HFF-Myc (cell line): Measurements from ENCODE around the gene SCARB2.

Experiments used
- DNase-seq: peaks from one replicate; pipeline ENCODE4 v3.0.0-alpha.2; 2011; ENCODE audit warnings: low read depth; ENCODE audit errors: extremely low read depth
- H3K4me3 ChIP-seq: replicated peaks from 2 replicates; pipeline ENCODE4 v1.5.1; 2011; ENCODE audit warnings: low read depth, mild to moderate bottlenecking, control low read depth, low read length
- TF ChIP-seq, protein P1 (sequence below): IDR thresholded peaks from 2 replicates; pipeline ENCODE4 v1.5.1; 2012; ENCODE audit warnings: mild to moderate bottlenecking, low read depth, low read length, control low read depth; ENCODE audit errors: missing control alignments

The SCARB2 gene

GRCh38 chr4:76238701-76239100, 25.1 kb upstream of the SCARB2 start:
- no peak for DNase-seq
- no peak overlapping the region for H3K4me3 ChIP-seq
- TF ChIP-seq, protein P1, sequence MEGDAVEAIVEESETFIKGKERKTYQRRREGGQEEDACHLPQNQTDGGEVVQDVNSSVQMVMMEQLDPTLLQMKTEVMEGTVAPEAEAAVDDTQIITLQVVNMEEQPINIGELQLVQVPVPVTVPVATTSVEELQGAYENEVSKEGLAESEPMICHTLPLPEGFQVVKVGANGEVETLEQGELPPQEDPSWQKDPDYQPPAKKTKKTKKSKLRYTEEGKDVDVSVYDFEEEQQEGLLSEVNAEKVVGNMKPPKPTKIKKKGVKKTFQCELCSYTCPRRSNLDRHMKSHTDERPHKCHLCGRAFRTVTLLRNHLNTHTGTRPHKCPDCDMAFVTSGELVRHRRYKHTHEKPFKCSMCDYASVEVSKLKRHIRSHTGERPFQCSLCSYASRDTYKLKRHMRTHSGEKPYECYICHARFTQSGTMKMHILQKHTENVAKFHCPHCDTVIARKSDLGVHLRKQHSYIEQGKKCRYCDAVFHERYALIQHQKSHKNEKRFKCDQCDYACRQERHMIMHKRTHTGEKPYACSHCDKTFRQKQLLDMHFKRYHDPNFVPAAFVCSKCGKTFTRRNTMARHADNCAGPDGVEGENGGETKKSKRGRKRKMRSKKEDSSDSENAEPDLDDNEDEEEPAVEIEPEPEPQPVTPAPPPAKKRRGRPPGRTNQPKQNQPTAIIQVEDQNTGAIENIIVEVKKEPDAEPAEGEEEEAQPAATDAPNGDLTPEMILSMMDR = no peak

- no peak for DNase-seq
- H3K4me3 ChIP-seq = no peak overlapping the region
- TF ChIP-seq, protein P1 = no peak
These were observed 24.6 kb upstream of the SCARB2 start for GRCh38 chr4:76238236-76238635.

- TF ChIP-seq, protein P1 = no peak
These were observed 22.3 kb upstream of the SCARB2 start for GRCh38 chr4:76235915-76236314.

DNA sequence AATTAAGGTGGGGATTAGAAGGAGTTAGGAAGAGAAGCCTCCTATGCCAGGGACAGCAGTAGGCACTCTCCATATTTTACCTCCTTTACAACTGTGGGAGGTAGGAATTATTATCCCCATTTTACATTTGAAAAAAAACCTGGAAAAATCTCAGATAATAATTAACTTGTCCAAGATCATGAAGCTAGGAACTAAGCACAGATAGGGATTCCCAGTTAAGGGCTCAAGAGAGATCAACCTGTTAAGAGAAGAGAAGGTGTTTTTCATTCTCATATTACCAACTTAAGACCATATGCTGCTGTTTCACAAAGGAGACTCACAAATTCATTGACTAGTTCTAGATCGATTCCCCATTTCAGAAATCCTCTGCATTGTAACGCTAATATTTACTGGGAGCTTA, 21.8 kb upstream of the SCARB2 start:
- no peak overlapping the region for H3K4me3 ChIP-seq
- TF ChIP-seq, protein P1 = no peak
- no peak for DNase-seq

More at GRCh38 chr4:76235915-76236314, 22.3 kb upstream of the SCARB2 start:
- H3K4me3 ChIP-seq = no peak overlapping the region
- no peak for DNase-seq

- no peak for DNase-seq
- no peak overlapping the region for H3K4me3 ChIP-seq
- TF ChIP-seq, protein P1 = no peak
These were observed 21.0 kb upstream of the SCARB2 start for GRCh38 chr4:76234679-76235044.

- H3K4me3 ChIP-seq = no peak overlapping the region
- TF ChIP-seq, protein P1 = no peak
- no peak for DNase-seq
These were observed 20.5 kb upstream of the SCARB2 start for GRCh38 chr4:76233967-76234678.

DNA sequence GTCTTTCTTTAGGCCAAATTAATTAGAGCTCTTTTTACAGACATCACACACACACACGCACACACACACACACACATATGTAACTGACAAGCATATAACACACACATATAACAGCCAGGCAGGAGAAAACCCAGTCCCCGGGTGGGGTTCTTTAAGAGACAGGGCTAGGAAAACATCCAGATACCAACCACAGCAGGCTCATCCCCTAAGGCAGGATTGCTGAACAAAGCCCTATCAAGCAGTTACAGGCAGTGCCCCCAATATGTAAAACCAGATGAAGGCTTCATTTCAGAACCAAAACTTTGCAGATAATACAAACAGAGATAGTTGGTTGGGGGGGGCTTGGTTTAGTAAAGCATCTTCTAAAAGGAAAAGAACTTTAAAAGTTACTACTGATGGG, 19.9 kb upstream of the SCARB2 start:
- TF ChIP-seq, protein P1 = no peak
- DNase-seq = no peak
- no peak overlapping the region for H3K4me3 ChIP-seq
